ENCODE measurements around the gene RRP1.

- TF ChIP-seq CTCF (IDR thresholded peaks at IDR 0.05) (no peak), POLR2A (IDR thresholded peaks at IDR 0.05) (no peak)
Measured at GRCh38 chr21:43815107-43815613, 25.8 kb downstream of the RRP1 start.

Data from Peyer's patch (tissue), 4 donors.